Keratinocyte (primary cell): Measurements from ENCODE around the gene GRM4.

Experiments used
- EZH2 ChIP-seq: IDR thresholded peaks from one replicate; pipeline ENCODE4 v1.6.1; 2012; ENCODE audit warnings: inconsistent platforms, mild to moderate bottlenecking, low read length, moderate library complexity
- TF ChIP-seq, protein P1 (sequence below), 3 experiments: IDR thresholded peaks in 1 of 3; conservative IDR thresholded peaks in 1 of 3; optimal IDR thresholded peaks in 1 of 3; 2 replicates in 2 of 3; 3 replicates in 1 of 3; pipeline versions ENCODE3 to v1.5.1; 2011; ENCODE audit warnings: low read length in 3 of 3, mild to moderate bottlenecking in 3 of 3, moderate library complexity in 2 of 3, control low read depth in 1 of 3, inconsistent platforms in 1 of 3; ENCODE audit not compliant: insufficient read depth in 2 of 3; ENCODE audit errors: extremely low read depth in 1 of 3

- TF ChIP-seq EZH2, result no peak
- TF ChIP-seq, protein P1, sequence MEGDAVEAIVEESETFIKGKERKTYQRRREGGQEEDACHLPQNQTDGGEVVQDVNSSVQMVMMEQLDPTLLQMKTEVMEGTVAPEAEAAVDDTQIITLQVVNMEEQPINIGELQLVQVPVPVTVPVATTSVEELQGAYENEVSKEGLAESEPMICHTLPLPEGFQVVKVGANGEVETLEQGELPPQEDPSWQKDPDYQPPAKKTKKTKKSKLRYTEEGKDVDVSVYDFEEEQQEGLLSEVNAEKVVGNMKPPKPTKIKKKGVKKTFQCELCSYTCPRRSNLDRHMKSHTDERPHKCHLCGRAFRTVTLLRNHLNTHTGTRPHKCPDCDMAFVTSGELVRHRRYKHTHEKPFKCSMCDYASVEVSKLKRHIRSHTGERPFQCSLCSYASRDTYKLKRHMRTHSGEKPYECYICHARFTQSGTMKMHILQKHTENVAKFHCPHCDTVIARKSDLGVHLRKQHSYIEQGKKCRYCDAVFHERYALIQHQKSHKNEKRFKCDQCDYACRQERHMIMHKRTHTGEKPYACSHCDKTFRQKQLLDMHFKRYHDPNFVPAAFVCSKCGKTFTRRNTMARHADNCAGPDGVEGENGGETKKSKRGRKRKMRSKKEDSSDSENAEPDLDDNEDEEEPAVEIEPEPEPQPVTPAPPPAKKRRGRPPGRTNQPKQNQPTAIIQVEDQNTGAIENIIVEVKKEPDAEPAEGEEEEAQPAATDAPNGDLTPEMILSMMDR (optimal IDR thresholded peaks at IDR 0.05 in 1 of 3, IDR thresholded peaks at IDR 0.05 in 1 of 3, conservative IDR thresholded peaks at IDR 0.05 in 1 of 3; ENCODE audit: extremely low read depth in 1 of 3, insufficient read depth in 2 of 3, low read length in 3 of 3), result no peak
Measured at GRCh38 chr6:33976437-33977360, 169.2 kb downstream of the GRM4 start.
